Activated T-helper 1 cell treated with anti-CD3 and anti-CD28 coated beads, Interleukin-12 subunit alpha, Interleukin-12 subunit beta, Interleukin-2, Interleukin-4 antibody, amounts not matched to agents 30 ng/mL and 10 ng/mL and 1 ng/mL, durations not matched to agents 14 hours and 24 hours and 36 hours (primary cell): Measurements from ENCODE around the gene PKIB. TPM values are rescaled to one million over a fixed set of nuclear protein-coding genes. Genes with fewer than 3 reads are reported as not detected.

Experiments used
- DNase-seq: peaks from one replicate; pipeline ENCODE4 v3.0.0; 2021; ENCODE audit warnings: low spot score
- H3K27ac Mint-ChIP-seq: one replicate; pipeline ENCODE4 v1.8.0; 2021; ENCODE audit warnings: mild to moderate bottlenecking, mixed read lengths
- H3K27me3 Mint-ChIP-seq: one replicate; pipeline ENCODE4 v1.8.0; 2022; ENCODE audit warnings: mild to moderate bottlenecking, moderate library complexity, mixed read lengths; ENCODE audit not compliant: insufficient read depth
- H3K36me3 Mint-ChIP-seq: one replicate; pipeline ENCODE4 v1.8.0; 2021; ENCODE audit warnings: low read depth, mixed read lengths
- H3K4me1 Mint-ChIP-seq: one replicate; pipeline ENCODE4 v1.8.0; 2021; ENCODE audit warnings: low read depth, mixed read lengths
- H3K4me3 Mint-ChIP-seq: one replicate; pipeline ENCODE4 v1.8.0; 2021; ENCODE audit warnings: mild to moderate bottlenecking, moderate library complexity, mixed read lengths
- H3K9me3 Mint-ChIP-seq: one replicate; pipeline ENCODE4 v1.8.0; 2021; ENCODE audit warnings: mixed read lengths
- intact Hi-C: fragments of 100-400 bp; cut with micrococcal nuclease; formaldehyde crosslinking; loops from one replicate; pipeline ENCODE4 v1.15.1; 2024
- total RNA-seq: library from RNA; stranded (reverse); gene quantifications from 2 replicates; pipeline ENCODE4 v1.2.3, GENCODE V29; 2022

Gene PKIB
- total RNA-seq, 1 donor from 2014 or later: not detected

- H3K27me3 Mint-ChIP-seq: peaks cover 1% of the 10 kb centered on the region
- intact Hi-C loops: no loop called here
- H3K4me1 Mint-ChIP-seq: no peaks in the 10 kb centered on the region
- no peaks in the 10 kb centered on the region for H3K36me3 Mint-ChIP-seq
- H3K9me3 Mint-ChIP-seq: no peaks in the 10 kb centered on the region
- H3K27ac Mint-ChIP-seq: no peak overlapping the region
- no peak overlapping the region for H3K4me3 Mint-ChIP-seq
- DNase-seq: no peak
Observed at GRCh38 chr6:122678841-122679240, 68.6 kb downstream of the PKIB start.

- intact Hi-C loops: no loop called here
- Mint-ChIP-seq H3K27me3 (peaks cover 1% of the 10 kb centered on the region), H3K27ac (no peak overlapping the region), H3K36me3 (no peaks in the 10 kb centered on the region), H3K4me3 (no peak overlapping the region), H3K4me1 (no peaks in the 10 kb centered on the region), H3K9me3 (no peaks in the 10 kb centered on the region)
- no peak for DNase-seq
Observed at GRCh38 chr6:122681705-122682104, 71.5 kb downstream of the PKIB start.

- H3K27me3 Mint-ChIP-seq: peaks cover 1% of the 10 kb centered on the region
- no peaks in the 10 kb centered on the region for H3K9me3 Mint-ChIP-seq
- no peak overlapping the region for H3K4me3 Mint-ChIP-seq
- intact Hi-C loops: no loop called here
- H3K27ac Mint-ChIP-seq: no peak overlapping the region
- H3K4me1 Mint-ChIP-seq: no peaks in the 10 kb centered on the region
- H3K36me3 Mint-ChIP-seq: no peaks in the 10 kb centered on the region
- DNase-seq: no peak
Observed at GRCh38 chr6:122683989-122684651, 73.9 kb downstream of the PKIB start.

- H3K27ac Mint-ChIP-seq: no peak overlapping the region
- no peaks in the 10 kb centered on the region for H3K9me3 Mint-ChIP-seq
- H3K4me3 Mint-ChIP-seq: no peak overlapping the region
- H3K36me3 Mint-ChIP-seq: no peaks in the 10 kb centered on the region
- H3K27me3 Mint-ChIP-seq: peaks cover 2% of the 10 kb centered on the region
- no peaks in the 10 kb centered on the region for H3K4me1 Mint-ChIP-seq
- DNase-seq: no peak
- intact Hi-C loops: no loop called here
Observed at GRCh38 chr6:122692175-122692598, 82.0 kb downstream of the PKIB start.

GRCh38 chr6:122692807-122693580, 82.8 kb downstream of the PKIB start:
- DNase-seq: no peak
- no peak overlapping the region for H3K27ac Mint-ChIP-seq
- intact Hi-C loops: no loop called here
- peaks cover 2% of the 10 kb centered on the region for H3K27me3 Mint-ChIP-seq
- no peaks in the 10 kb centered on the region for H3K36me3 Mint-ChIP-seq
- no peaks in the 10 kb centered on the region for H3K4me1 Mint-ChIP-seq
- no peaks in the 10 kb centered on the region for H3K9me3 Mint-ChIP-seq
- no peak overlapping the region for H3K4me3 Mint-ChIP-seq

- intact Hi-C loops: no loop called here
- Mint-ChIP-seq H3K27ac (no peak overlapping the region), H3K4me1 (no peaks in the 10 kb centered on the region), H3K27me3 (peaks cover 4% of the 10 kb centered on the region), H3K9me3 (no peaks in the 10 kb centered on the region), H3K36me3 (no peaks in the 10 kb centered on the region), H3K4me3 (no peak overlapping the region)
- DNase-seq: no peak
Observed at GRCh38 chr6:122694075-122694474, 83.9 kb downstream of the PKIB start.

GRCh38 chr6:122694602-122695001, 84.4 kb downstream of the PKIB start:
- H3K4me1 Mint-ChIP-seq: no peaks in the 10 kb centered on the region
- intact Hi-C loops: no loop called here

GRCh38 chr6:122695188-122695587, 85.0 kb downstream of the PKIB start:
- intact Hi-C loops: no loop called here
- no peak overlapping the region for H3K27ac Mint-ChIP-seq
- H3K4me3 Mint-ChIP-seq: no peak overlapping the region
- H3K36me3 Mint-ChIP-seq: no peaks in the 10 kb centered on the region
- no peak for DNase-seq
- no peaks in the 10 kb centered on the region for H3K9me3 Mint-ChIP-seq
- peaks cover 4% of the 10 kb centered on the region for H3K27me3 Mint-ChIP-seq
- no peaks in the 10 kb centered on the region for H3K4me1 Mint-ChIP-seq

More at GRCh38 chr6:122694602-122695001, 84.4 kb downstream of the PKIB start:
- H3K36me3 Mint-ChIP-seq: no peaks in the 10 kb centered on the region
- no peak for DNase-seq
- H3K9me3 Mint-ChIP-seq: no peaks in the 10 kb centered on the region
- peaks cover 4% of the 10 kb centered on the region for H3K27me3 Mint-ChIP-seq
- H3K27ac Mint-ChIP-seq: no peak overlapping the region
- no peak overlapping the region for H3K4me3 Mint-ChIP-seq

- no peak overlapping the region for H3K4me3 Mint-ChIP-seq
- no peaks in the 10 kb centered on the region for H3K36me3 Mint-ChIP-seq
- H3K27ac Mint-ChIP-seq: no peak overlapping the region
- no peaks in the 10 kb centered on the region for H3K9me3 Mint-ChIP-seq
- intact Hi-C loops: no loop called here
- DNase-seq: no peak
- H3K27me3 Mint-ChIP-seq: peaks cover 4% of the 10 kb centered on the region
- H3K4me1 Mint-ChIP-seq: no peaks in the 10 kb centered on the region
Observed at GRCh38 chr6:122696079-122696478, 85.9 kb downstream of the PKIB start.

- Mint-ChIP-seq H3K36me3 (no peaks in the 10 kb centered on the region), H3K27ac (no peak overlapping the region), H3K4me3 (no peak overlapping the region), H3K9me3 (no peaks in the 10 kb centered on the region), H3K27me3 (peaks cover 2% of the 10 kb centered on the region), H3K4me1 (no peaks in the 10 kb centered on the region)
- intact Hi-C loops: no loop called here
- DNase-seq: no peak
Observed at GRCh38 chr6:122696853-122697252, 86.6 kb downstream of the PKIB start.

GRCh38 chr6:122697458-122697857, 87.3 kb downstream of the PKIB start:
- intact Hi-C loops: no loop called here
- H3K36me3 Mint-ChIP-seq: no peaks in the 10 kb centered on the region
- H3K27me3 Mint-ChIP-seq: peaks cover 4% of the 10 kb centered on the region
- no peaks in the 10 kb centered on the region for H3K4me1 Mint-ChIP-seq
- no peaks in the 10 kb centered on the region for H3K9me3 Mint-ChIP-seq
- no peak overlapping the region for H3K27ac Mint-ChIP-seq
- DNase-seq: no peak
- no peak overlapping the region for H3K4me3 Mint-ChIP-seq

- DNase-seq: no peak
- Mint-ChIP-seq H3K36me3 (no peaks in the 10 kb centered on the region), H3K4me3 (no peak overlapping the region), H3K4me1 (no peaks in the 10 kb centered on the region), H3K27me3 (peaks cover 4% of the 10 kb centered on the region), H3K27ac (no peak overlapping the region), H3K9me3 (no peaks in the 10 kb centered on the region)
- intact Hi-C loops: no loop called here
Observed at GRCh38 chr6:122701666-122702065, 91.5 kb downstream of the PKIB start.

- Mint-ChIP-seq H3K4me3 (no peak overlapping the region), H3K36me3 (no peaks in the 10 kb centered on the region), H3K9me3 (no peaks in the 10 kb centered on the region), H3K4me1 (no peaks in the 10 kb centered on the region), H3K27ac (no peak overlapping the region), H3K27me3 (peaks cover 4% of the 10 kb centered on the region)
- intact Hi-C loops: no loop called here
- no peak for DNase-seq
Observed at GRCh38 chr6:122702841-122703240, 92.6 kb downstream of the PKIB start.
